HepG2 (cell line): ENCODE data around the gene RINL. TPM values are rescaled to one million over a fixed set of nuclear protein-coding genes. Genes with fewer than 3 reads are reported as not detected.

Experiments
- polyA plus RNA-seq, 8 experiments: library from polyadenylated mRNA; depleted of rRNA in 3 of 8; stranded (reverse) in 7 of 8; unstranded in 1 of 8; fragments of >200 nt; fragmentation: Illumina TruSeq in 4 of 8; extraction: Trizol in 4 of 8; gene quantifications; 2 replicates each; pipeline versions ENCODE4 v1.2.1 to v1.2.3, GENCODE V29; 2011 to 2016; ENCODE audit warnings: low read depth in 4 of 8, missing spikeins in 1 of 8, mixed read lengths in 1 of 8; ENCODE audit not compliant: insufficient read depth in 1 of 8
- total RNA-seq, 5 experiments: library from RNA; depleted of rRNA; stranded (reverse); fragments of >200 nt; fragmentation: Illumina TruSeq; extraction: Trizol; gene quantifications; 2 replicates each; pipeline ENCODE4 v1.2.3, GENCODE V29; 2016; ENCODE audit warnings: low read depth in 1 of 5

The RINL gene
- total and polyA plus RNA-seq, 2 of the 13 experiments (the other 11 are each of a cell fraction or from before 2014, with no cell fraction given): 11.4 to 18.0 TPM

Other genes with a start within 250 kb of the RINL start
- gene ACTN4, start 230.6 kb downstream of the RINL start, total RNA-seq (2016; rRNA removed; fragmentation: Illumina TruSeq; extraction: Trizol): 167 and 192 TPM in 2 replicates
- 171 and 223 TPM in 2 replicates for gene ACTN4, start 230.6 kb downstream of the RINL start, polyA plus RNA-seq (2011; rRNA removed)
- 0.62 and 1.6 TPM in 2 replicates for gene CAPN12, start 133.8 kb downstream of the RINL start, total RNA-seq (2016; rRNA removed; fragmentation: Illumina TruSeq; extraction: Trizol)
- gene CAPN12, start 133.8 kb downstream of the RINL start, polyA plus RNA-seq (2011; rRNA removed): 13.6 and 20.4 TPM in 2 replicates
- gene LGALS7, start 104.8 kb downstream of the RINL start, total RNA-seq (2016; rRNA removed; fragmentation: Illumina TruSeq; extraction: Trizol): not detected in 2 replicates
- 0.73 and 0.85 TPM in 2 replicates for gene LGALS7, start 104.8 kb downstream of the RINL start, polyA plus RNA-seq (2011; rRNA removed)
- gene LGALS7B, start 89.1 kb downstream of the RINL start, total RNA-seq (2016; rRNA removed; fragmentation: Illumina TruSeq; extraction: Trizol): 0.73 and 1.7 TPM in 2 replicates
- gene LGALS7B, start 89.1 kb downstream of the RINL start, polyA plus RNA-seq (2011; rRNA removed): 2.1 and 4.0 TPM in 2 replicates
- 0.24 and 0.32 TPM in 2 replicates for gene LGALS4, start 65.3 kb downstream of the RINL start, total RNA-seq (2016; rRNA removed; fragmentation: Illumina TruSeq; extraction: Trizol)
- 0.48 and 0.71 TPM in 2 replicates for gene LGALS4, start 65.3 kb downstream of the RINL start, polyA plus RNA-seq (2011; rRNA removed)
- 45.4 and 54.8 TPM in 2 replicates for gene ECH1, start 46.5 kb downstream of the RINL start, total RNA-seq (2016; rRNA removed; fragmentation: Illumina TruSeq; extraction: Trizol)
- gene ECH1, start 46.5 kb downstream of the RINL start, polyA plus RNA-seq (2011; rRNA removed): 198 and 277 TPM in 2 replicates
- gene HNRNPL, start 28.3 kb downstream of the RINL start, total RNA-seq (2016; rRNA removed; fragmentation: Illumina TruSeq; extraction: Trizol): 270 and 278 TPM in 2 replicates
- 148 and 156 TPM in 2 replicates for gene HNRNPL, start 28.3 kb downstream of the RINL start, polyA plus RNA-seq (2011; rRNA removed)
- gene SIRT2, start 21.3 kb upstream of the RINL start, total RNA-seq (2016; rRNA removed; fragmentation: Illumina TruSeq; extraction: Trizol): 20.3 and 22.3 TPM in 2 replicates
- 26.1 and 32.6 TPM in 2 replicates for gene SIRT2, start 21.3 kb upstream of the RINL start, polyA plus RNA-seq (2011; rRNA removed)
- 13.8 and 14.9 TPM in 2 replicates for gene NFKBIB, start 21.7 kb upstream of the RINL start, total RNA-seq (2016; rRNA removed; fragmentation: Illumina TruSeq; extraction: Trizol)
- gene NFKBIB, start 21.7 kb upstream of the RINL start, polyA plus RNA-seq (2011; rRNA removed): 8.6 and 11.5 TPM in 2 replicates
- gene CCER2, start 33.9 kb upstream of the RINL start, total RNA-seq (2016; rRNA removed; fragmentation: Illumina TruSeq; extraction: Trizol): not detected in 2 replicates
- gene CCER2, start 33.9 kb upstream of the RINL start, polyA plus RNA-seq (2011; rRNA removed): 0.08 and 0.24 TPM in 2 replicates
- 30.1 and 48.6 TPM in 2 replicates for gene SARS2, start 52.5 kb upstream of the RINL start, total RNA-seq (2016; rRNA removed; fragmentation: Illumina TruSeq; extraction: Trizol)
- 40.0 and 41.5 TPM in 2 replicates for gene SARS2, start 52.5 kb upstream of the RINL start, polyA plus RNA-seq (2011; rRNA removed)
- 54.8 and 75.1 TPM in 2 replicates for gene MRPS12, start 52.7 kb upstream of the RINL start, total RNA-seq (2016; rRNA removed; fragmentation: Illumina TruSeq; extraction: Trizol)
- 27.5 and 39.4 TPM in 2 replicates for gene MRPS12, start 52.7 kb upstream of the RINL start, polyA plus RNA-seq (2011; rRNA removed)
- 17.9 and 22.1 TPM in 2 replicates for gene FBXO17, start 97.5 kb upstream of the RINL start, total RNA-seq (2016; rRNA removed; fragmentation: Illumina TruSeq; extraction: Trizol)
- gene FBXO17, start 97.5 kb upstream of the RINL start, polyA plus RNA-seq (2011; rRNA removed): 58.7 and 64.8 TPM in 2 replicates
- gene FBXO27, start 154.3 kb upstream of the RINL start, total RNA-seq (2016; rRNA removed; fragmentation: Illumina TruSeq; extraction: Trizol): 0.15 and 0.49 TPM in 2 replicates
- gene FBXO27, start 154.3 kb upstream of the RINL start, polyA plus RNA-seq (2011; rRNA removed): 2.0 and 2.8 TPM in 2 replicates
- not detected in 2 replicates for gene ACP7, start 206.1 kb upstream of the RINL start, total RNA-seq (2016; rRNA removed; fragmentation: Illumina TruSeq; extraction: Trizol)
- 0.03 TPM in 1 of 2 replicates, not detected in the other for gene ACP7, start 206.1 kb upstream of the RINL start, polyA plus RNA-seq (2011; rRNA removed)
- gene PAK4, start 247.5 kb upstream of the RINL start, total RNA-seq (2016; rRNA removed; fragmentation: Illumina TruSeq; extraction: Trizol): 9.5 and 11.6 TPM in 2 replicates
- 17.8 and 17.9 TPM in 2 replicates for gene PAK4, start 247.5 kb upstream of the RINL start, polyA plus RNA-seq (2011; rRNA removed)